Left cardiac atrium (tissue), 4 donors: ENCODE results near the gene ASB10. TPM values are rescaled to one million over a fixed set of nuclear protein-coding genes. Genes with fewer than 3 reads are reported as not detected.

Experiments used
- ATAC-seq, 2 donors: fragments of 200-7000 bp; cut with Tn5 transposase; one replicate each; pipeline ENCODE4 v1.9.1; 2020; ENCODE audit warnings: mild to moderate bottlenecking in 2 of 2, moderate library complexity in 2 of 2
- DNase-seq: peaks from one replicate; pipeline ENCODE4 v3.0.0-alpha.2; 2020
- intact Hi-C, 2 donors: fragments of 100-400 bp; cut with DNase I; formaldehyde crosslinking; loops; one replicate each; pipeline versions ENCODE4 v1.14.1 to v1.15.1; 2022 to 2023
- total RNA-seq, 2 donors: library from RNA; stranded (reverse); fragmentation: NEBNext Ultra II Directional; extraction: Animal tissue kit (Norgen Biotek cat#: 25700); gene quantifications; one replicate each; pipeline ENCODE4 v1.2.1, GENCODE V29; 2021
- donor health status: DM: no; HTN: yes; CAD: no.
- donor health status: DM: no; HTN: yes; CAD: no; lungs with severe emphysema.
- donor health status: DM: yes; HTN: yes; CAD: no.
- donor health status: Dilated cardiomyopathy.

ASB10 gene
- total RNA-seq, 2 donors from 2014 or later: 8.2 to 12.8 TPM

- ATAC-seq: no peak
- DNase-seq: no peak
- intact Hi-C loops: no loop called here
These were observed 45.0 kb downstream of the ASB10 start for GRCh38 chr7:151141855-151142685.

DNA sequence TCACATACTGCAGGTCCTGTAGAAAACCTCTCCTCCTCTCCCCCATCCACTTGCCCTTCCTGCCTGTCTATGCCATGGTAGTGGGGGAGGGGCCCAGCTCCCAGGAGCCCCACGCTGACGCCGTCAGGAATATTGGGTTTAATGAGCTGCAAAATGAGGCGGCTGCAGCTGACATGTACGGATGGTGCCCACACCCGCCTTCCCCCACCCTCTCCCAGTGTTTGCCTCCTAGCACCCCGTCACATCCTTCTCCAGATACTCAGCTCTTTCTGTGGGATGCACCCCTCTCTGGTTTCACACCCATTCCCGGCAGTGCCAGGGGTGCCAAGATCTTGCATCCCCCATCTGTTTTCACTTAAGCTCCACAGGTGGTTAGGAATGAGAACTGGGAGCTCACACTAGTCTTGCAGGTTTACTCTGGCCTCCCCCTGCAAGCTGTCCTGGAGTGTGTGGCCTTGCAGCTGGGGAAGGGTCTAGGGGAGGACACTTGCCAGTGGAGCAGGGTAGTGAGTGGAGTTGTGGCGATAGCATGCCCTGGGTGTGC is 45.7 kb downstream of the ASB10 start:
- ATAC-seq: no peak
- no peak for DNase-seq
- intact Hi-C loops: no loop called here

DNA sequence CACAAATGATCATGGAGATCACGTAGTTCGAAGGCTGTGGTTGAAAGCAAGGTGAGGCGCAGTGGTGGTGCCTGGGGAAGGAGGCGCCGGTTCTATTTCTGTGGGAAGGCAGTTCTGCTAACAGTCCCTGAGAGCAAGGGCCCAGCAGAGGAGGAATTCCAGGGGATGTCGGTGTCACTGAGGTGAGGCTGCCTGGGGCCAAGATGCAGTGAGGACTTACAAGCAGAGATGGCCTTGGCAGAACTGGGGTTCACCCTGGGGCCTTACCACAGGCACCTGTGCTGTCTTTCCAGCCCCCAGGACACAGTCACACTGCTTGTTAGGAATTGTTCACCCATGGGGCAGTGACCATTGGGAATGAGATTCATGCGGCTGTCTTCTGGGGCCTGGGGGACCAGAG is 46.2 kb downstream of the ASB10 start:
- intact Hi-C loops: no loop called here
- ATAC-seq (no peak), DNase-seq (no peak)

DNA sequence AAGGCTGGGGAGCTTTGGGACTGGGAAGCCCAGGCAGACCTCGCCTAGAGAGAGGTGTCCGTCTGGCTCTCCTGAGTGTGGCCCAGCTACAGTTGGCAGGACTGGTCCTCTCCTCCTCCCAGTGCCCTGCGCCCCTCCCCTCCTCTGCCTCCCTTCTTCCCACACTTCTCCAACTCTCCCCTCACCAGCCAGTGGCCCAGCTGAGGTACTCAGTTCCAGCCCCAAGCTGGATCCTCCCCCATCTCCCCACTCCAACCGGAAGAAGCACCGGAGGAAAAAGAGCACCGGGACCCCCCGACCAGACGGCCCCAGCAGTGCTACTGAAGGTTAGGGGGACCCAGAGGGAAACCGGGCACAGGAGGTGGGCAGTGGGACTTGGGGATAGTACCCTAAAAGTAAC is 47.3 kb downstream of the ASB10 start:
- DNase-seq: no peak
- no peak for ATAC-seq
- intact Hi-C loops: no loop called here

DNA sequence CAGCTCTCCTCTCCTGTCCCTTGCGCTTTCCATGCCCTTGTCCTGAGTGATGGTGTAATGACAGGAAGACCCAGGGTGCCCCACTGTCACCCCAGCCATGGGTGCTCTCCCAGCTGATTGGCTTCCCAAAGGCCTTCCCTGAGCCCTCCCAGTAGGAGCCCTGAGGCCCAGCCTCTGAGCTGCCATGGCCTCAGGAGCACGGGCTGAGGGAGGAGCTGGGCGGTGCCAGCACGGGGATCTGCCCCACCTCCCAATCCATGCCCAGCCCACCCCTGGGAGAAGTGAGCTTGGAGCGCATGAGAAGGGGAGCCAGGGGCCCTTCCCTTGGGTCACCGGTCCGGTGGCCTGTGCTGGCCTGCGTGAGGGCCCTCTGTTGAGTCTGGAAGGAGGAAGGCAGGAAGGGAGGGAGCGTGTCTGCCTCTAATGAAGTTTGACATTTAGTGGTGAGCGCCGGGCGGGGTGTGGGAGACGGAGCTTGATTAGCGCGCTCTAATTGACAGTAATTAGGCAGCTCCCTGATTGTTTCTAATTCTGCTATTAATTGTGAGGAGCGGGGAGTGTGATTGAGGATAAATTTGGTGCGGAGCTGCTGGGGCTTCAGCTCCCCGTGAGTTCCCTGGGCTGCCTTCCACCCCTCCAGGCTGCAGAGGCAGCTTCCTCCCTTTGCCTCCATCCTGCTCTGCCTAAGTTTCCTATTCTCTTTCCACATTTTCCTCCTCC is 47.8 kb downstream of the ASB10 start:
- DNase-seq: no peak
- intact Hi-C loops: no loop called here
- ATAC-seq: peak; percentile 4 to 17

GRCh38 chr7:151138153-151138851 is 48.7 kb downstream of the ASB10 start:
- intact Hi-C loops: no loop called here
- no peak for DNase-seq
- ATAC-seq: peak in 1 of 2 donors; percentile 47

- DNase-seq (peak; percentile 17), ATAC-seq (peak; percentile 17)
- intact Hi-C loops: no loop called here
These were observed 49.3 kb downstream of the ASB10 start for GRCh38 chr7:151137791-151138152.

- intact Hi-C loops: no loop called here
- ATAC-seq: peak; percentile 28 to 52
- peak; percentile 20 for DNase-seq
These were observed 49.9 kb downstream of the ASB10 start for GRCh38 chr7:151137076-151137675.

- intact Hi-C loops: no loop called here
- no peak for ATAC-seq
- DNase-seq: peak; percentile 14
These were observed 50.9 kb downstream of the ASB10 start for GRCh38 chr7:151135866-151136843.

GRCh38 chr7:151135525-151135845 is 51.6 kb downstream of the ASB10 start:
- ATAC-seq (no peak), DNase-seq (no peak)
- intact Hi-C loops: no loop called here

DNA sequence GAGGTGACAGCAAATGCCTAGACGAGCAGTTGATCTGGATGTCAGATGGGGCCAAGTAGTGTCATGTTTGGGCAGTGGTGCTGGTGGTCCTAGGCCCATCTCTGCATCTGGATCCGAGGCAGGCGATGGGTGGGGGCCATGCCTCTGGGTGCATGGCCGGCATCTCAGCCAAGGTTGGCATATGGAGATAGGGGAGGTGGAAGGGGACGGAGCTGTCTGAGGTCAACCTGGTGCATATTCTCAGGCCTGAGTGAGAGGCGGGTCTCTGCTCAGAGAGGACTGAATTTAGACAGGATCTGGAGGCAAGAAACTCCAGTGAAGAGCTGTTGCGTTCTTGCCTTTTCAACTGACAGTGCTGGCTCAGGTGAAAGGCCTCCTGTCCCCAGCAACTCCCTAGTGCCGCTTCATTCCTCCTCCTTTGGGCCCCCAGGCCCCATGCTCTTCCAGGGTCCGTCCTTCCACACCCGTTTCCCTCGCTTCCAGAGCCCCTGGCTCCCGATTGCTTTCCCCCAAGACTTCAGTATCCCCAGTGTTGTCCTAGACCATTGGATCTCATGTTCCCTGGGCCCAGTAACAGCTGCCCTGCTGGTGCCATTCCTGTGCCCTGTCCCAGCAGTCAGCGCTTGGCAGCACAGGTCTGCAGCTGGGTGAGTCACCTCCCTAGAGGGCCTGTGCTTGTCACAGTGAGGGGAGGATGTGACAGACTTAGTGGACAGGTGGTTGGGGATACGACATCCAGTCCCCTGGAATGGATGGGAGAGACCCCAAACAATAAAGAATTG is 52.1 kb downstream of the ASB10 start:
- intact Hi-C loops: no loop called here
- DNase-seq: peak; percentile 22

DNA sequence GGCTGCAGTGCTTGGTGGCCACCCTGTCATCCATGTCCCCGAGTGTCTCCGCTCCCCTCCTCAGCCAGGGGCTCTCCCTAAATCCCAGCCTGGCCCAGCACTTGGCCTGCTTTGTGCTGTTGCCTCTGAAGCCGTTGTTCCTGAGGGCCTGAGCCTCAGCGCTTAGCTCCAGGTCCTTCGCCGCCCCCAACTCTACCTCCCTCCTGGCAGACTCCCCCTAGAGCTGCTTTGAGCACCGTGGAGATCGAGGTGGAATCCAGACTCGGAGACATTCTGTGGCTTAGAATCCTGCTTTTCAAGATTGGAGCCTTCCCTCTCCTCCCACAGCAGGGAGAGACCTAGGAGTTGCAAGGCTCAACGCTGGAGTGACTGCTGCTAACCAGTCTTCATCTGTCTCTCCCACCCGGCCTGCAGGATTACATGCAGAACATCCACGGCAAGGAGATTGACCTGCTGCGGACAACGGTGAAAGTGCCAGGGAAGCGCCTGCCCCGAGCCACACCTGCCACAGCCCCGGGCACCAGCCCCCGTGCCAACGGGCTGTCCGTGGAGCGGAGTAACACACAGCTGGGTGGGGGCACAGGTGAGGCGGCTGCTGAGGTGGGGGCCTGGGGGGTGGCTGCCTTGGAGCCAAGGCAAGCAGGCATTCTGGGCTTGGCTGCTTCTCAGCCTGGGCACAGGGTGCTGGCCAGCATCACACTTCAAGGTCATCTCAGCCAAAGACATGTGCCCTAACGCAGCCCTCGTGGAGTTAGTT is 52.9 kb downstream of the ASB10 start:
- ATAC-seq (peak in 1 of 2 donors; percentile 14), DNase-seq (peak; percentile 17)
- intact Hi-C loops: no loop called here

More for the DNA sequence above, 52.1 kb downstream of the ASB10 start:
- ATAC-seq: peak in 1 of 2 donors; percentile 33

GRCh38 chr7:151133266-151133985 is 53.6 kb downstream of the ASB10 start:
- peak; percentile 16 for DNase-seq
- no peak for ATAC-seq
- intact Hi-C loops: no loop called here

DNA sequence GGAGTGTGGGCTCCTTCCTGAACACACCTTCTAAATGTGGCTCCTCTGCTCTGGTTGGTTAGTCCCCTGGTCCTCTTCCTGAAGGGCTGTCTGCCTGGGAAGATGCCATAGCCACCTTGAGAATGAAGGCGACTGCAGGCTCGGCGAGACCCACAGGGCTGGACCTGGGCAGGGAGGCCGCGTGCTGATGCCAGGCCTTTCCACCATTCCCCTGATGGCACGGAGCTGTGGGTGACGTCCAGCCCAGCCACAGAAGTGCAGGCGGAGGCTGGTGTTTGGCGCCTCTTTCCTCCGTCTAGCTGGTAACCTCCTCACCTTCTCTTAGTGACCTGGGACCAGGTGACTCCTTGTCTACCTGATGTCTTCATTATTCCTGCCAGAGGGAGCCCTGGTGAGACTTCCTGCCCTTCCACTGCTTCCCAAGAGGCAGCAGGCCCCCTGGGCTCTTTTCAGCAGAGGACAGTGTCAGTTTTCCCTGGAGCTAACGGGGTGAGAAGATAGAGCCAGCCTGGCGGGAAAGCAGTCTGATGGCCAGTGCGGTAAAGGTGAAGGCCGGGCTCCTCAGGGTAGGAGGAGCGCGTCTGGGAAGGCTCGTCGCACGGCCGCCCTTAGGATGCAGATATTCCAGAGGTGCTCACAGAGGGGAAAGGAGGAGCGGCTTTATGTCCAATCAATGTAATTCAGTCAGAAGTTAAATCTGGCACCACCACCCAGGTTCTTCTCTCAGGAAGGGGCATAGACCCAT is 54.4 kb downstream of the ASB10 start:
- DNase-seq (peak; percentile 13), ATAC-seq (no peak)
- intact Hi-C loops: no loop called here

DNA sequence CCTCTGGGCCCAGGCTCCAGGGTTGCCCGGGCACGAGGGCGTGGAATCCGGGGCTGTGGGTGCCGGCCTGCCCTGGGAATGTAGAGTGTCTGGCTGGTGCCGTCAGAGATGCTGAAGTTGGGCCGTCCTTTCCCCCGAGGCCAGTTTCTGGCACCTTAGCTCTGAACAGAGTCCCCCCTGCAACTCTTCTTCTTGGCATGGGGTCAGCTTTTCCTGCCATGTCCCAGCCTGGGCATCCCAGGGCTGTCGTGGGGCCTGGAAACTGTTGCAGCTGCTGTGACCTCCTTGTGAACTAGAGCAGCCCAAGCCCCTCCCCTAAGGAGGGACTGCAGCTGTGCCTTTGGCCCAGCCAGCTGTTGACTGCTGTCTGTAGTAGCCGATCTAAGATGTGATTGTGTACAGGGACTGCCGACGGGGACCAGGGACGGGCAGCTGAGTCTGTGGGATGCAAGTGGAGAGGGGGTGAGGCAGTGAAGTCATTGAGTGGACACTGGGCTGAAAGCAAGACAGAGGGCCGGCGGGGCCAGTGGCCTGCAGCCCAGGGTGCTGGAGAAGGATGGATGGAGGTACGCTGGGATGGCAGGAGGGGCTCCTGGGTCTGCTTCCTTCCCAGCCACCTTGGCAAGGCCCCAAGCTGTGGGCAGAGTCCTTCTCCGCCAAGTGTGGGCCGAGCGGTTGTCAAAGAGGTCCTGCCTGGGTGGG is 55.3 kb downstream of the ASB10 start:
- intact Hi-C loops: no loop called here
- DNase-seq (peak; percentile 18), ATAC-seq (peak in 1 of 2 donors; percentile 49)
